Measurements from ENCODE around the gene ATP5PB.

The ATP5PB gene

GRCh38 chr1:111509997-111510375 lies 60.7 kb downstream of the ATP5PB start:
- DNase-seq, result no peak

GRCh38 chr1:111511370-111511769 lies 62.1 kb downstream of the ATP5PB start:
- DNase-seq, result no peak

Measured in NCI-H774 (cell line).